Psoas muscle (tissue), 8 donors: ENCODE measurements around the gene GGT6. TPM values are rescaled to one million over a fixed set of nuclear protein-coding genes. Genes with fewer than 3 reads are reported as not detected.

ENCODE experiments used
- ATAC-seq, 4 donors: fragments of 200-7000 bp; cut with Tn5 transposase; one replicate each; pipeline ENCODE4 v1.9.1; 2020; ENCODE audit warnings: moderate library complexity in 3 of 4, mild to moderate bottlenecking in 2 of 4
- DNase-seq, 2 donors: peaks; one replicate each; pipeline ENCODE4 v3.0.0-alpha.2; 2020
- H3K27ac ChIP-seq: fragments of 200-600 bp; one replicate; pipeline ENCODE4 v1.8.0; 2022
- H3K27me3 ChIP-seq, 3 donors: fragments of 200-600 bp in 1 of 3; one replicate each; pipeline versions ENCODE4 v1.6.1 to v1.8.0; 2013 to 2022; ENCODE audit warnings: low read length in 2 of 3, mild to moderate bottlenecking in 2 of 3, moderate library complexity in 1 of 3; ENCODE audit not compliant: insufficient read depth in 3 of 3
- H3K36me3 ChIP-seq, 2 donors: fragments of 200-600 bp in 1 of 2; one replicate each; pipeline versions ENCODE4 v1.6.1 to v1.8.0; 2013 to 2022; ENCODE audit warnings: low read depth in 1 of 2, mild to moderate bottlenecking in 1 of 2, moderate library complexity in 1 of 2; ENCODE audit not compliant: insufficient read depth in 1 of 2
- H3K4me1 ChIP-seq: fragments of 200-600 bp; one replicate; pipeline ENCODE4 v1.8.0; 2022
- H3K4me3 ChIP-seq: fragments of 200-600 bp; one replicate; pipeline ENCODE4 v1.8.0; 2022; ENCODE audit warnings: mild to moderate bottlenecking
- H3K9me3 ChIP-seq: fragments of 200-600 bp; one replicate; pipeline ENCODE4 v1.8.0; 2022
- WGBS, 3 donors: extraction: QIAGEN DNeasy Blood & Tissue Kit; methylation state at CpG; one replicate each; pipeline versions ENCODE4 v1.1.6 to v1.1.7; 2013; 5-methylcytosine and 5-hydroxymethylcytosine counted together
- intact Hi-C, 2 donors: fragments of 100-400 bp; cut with DNase I; formaldehyde crosslinking; loops; one replicate each; pipeline versions ENCODE4 v1.11.0 to v1.14.2; 2022
- polyA plus RNA-seq, 3 donors: library from polyadenylated mRNA; stranded (reverse); fragments of 200-250 nt; gene quantifications; one replicate each; pipeline ENCODE4 v1.2.3, GENCODE V29; 2013
- total RNA-seq, 4 donors: library from RNA; stranded (reverse); fragmentation: NEBNext Ultra II Directional in 2 of 4; extraction: Animal tissue kit (Norgen Biotek cat#: 25700) in 2 of 4; gene quantifications; one replicate each; pipeline versions ENCODE4 v1.2.1 to v1.2.4, GENCODE V29; 2021 to 2023
- TF ChIP-seq, protein P1 (sequence below): fragments of 200-600 bp; IDR thresholded peaks from one replicate; pipeline ENCODE4 v1.8.0; 2022; ENCODE audit warnings: antibody characterized with exemption
- donor health status: healthy with polysubstance abuse.
- donor health status: DM: no; HTN: no; CAD: no; lungs with moderate emphysema.
- donor health status: Bipolar disorder and iron deficiency.
- donor health status: healthy.
- donor health status: DM: yes; HTN: yes; CAD: no.
- donor health status: DM: no; HTN: no; CAD: no.
- donor health status: DM: no; HTN: no; CAD: no.
- donor health status: DM: yes; HTN: yes; CAD: no.

Gene GGT6
- total and polyA plus RNA-seq, 7 donors = 0.03 TPM; not detected in 6

DNA sequence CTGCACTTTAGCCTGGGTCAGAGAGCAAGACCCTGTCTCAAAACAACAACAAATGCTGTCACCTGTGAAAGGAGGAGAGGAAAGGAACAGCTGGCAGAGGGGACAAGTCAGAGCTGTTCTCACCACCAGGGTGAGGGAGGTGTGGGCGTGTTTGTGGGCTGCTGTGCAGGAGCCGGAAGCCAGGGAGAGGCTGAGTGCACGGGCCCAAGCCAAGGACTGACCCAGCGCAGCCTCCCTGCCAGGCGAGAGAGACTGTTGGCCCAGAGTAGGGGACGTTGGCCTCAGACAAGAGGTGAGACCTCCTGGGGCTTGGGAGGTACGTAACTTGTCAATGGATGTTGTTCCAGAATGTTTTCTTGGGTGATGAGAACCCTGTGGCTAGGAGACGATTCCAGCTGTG is 51.0 kb downstream of the GGT6 start:
- H3K9me3 ChIP-seq = no peaks in the 10 kb centered on the region
- DNase-seq (no peak), ATAC-seq (peak in 1 of 4 donors; percentile 28)
- no peak overlapping the region for H3K27ac ChIP-seq
- TF ChIP-seq, protein P1, sequence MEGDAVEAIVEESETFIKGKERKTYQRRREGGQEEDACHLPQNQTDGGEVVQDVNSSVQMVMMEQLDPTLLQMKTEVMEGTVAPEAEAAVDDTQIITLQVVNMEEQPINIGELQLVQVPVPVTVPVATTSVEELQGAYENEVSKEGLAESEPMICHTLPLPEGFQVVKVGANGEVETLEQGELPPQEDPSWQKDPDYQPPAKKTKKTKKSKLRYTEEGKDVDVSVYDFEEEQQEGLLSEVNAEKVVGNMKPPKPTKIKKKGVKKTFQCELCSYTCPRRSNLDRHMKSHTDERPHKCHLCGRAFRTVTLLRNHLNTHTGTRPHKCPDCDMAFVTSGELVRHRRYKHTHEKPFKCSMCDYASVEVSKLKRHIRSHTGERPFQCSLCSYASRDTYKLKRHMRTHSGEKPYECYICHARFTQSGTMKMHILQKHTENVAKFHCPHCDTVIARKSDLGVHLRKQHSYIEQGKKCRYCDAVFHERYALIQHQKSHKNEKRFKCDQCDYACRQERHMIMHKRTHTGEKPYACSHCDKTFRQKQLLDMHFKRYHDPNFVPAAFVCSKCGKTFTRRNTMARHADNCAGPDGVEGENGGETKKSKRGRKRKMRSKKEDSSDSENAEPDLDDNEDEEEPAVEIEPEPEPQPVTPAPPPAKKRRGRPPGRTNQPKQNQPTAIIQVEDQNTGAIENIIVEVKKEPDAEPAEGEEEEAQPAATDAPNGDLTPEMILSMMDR = no peak
- H3K27me3 ChIP-seq = peaks cover 0 to 4% (median 0%) of the 10 kb centered on the region in 3 donors
- no peaks in the 10 kb centered on the region for H3K36me3 ChIP-seq
- intact Hi-C loops = no loop called here
- WGBS, 3 donors = 57 to 68% (median 63%) methylated on average over 8 of the region's 8 CpGs
- H3K4me1 ChIP-seq = peaks cover 7% of the 10 kb centered on the region
- H3K4me3 ChIP-seq = no peak overlapping the region

- Histone ChIP-seq H3K9me3 (no peaks in the 10 kb centered on the region), H3K36me3 (no peaks in the 10 kb centered on the region), H3K27me3 (peaks cover 0 to 6% (median 2%) of the 10 kb centered on the region in 3 donors), H3K4me3 (no peak overlapping the region), H3K27ac (no peak overlapping the region), H3K4me1 (peaks cover 7% of the 10 kb centered on the region)
- no peak for ATAC-seq
- intact Hi-C loops = no loop called here
- 88 to 94% (median 92%) methylated on average over 3 of the region's 3 CpGs for WGBS, 3 donors
- no peak for DNase-seq
- TF ChIP-seq, protein P1 = no peak
These were observed 52.2 kb downstream of the GGT6 start for GRCh38 chr17:4508207-4508606.

DNA sequence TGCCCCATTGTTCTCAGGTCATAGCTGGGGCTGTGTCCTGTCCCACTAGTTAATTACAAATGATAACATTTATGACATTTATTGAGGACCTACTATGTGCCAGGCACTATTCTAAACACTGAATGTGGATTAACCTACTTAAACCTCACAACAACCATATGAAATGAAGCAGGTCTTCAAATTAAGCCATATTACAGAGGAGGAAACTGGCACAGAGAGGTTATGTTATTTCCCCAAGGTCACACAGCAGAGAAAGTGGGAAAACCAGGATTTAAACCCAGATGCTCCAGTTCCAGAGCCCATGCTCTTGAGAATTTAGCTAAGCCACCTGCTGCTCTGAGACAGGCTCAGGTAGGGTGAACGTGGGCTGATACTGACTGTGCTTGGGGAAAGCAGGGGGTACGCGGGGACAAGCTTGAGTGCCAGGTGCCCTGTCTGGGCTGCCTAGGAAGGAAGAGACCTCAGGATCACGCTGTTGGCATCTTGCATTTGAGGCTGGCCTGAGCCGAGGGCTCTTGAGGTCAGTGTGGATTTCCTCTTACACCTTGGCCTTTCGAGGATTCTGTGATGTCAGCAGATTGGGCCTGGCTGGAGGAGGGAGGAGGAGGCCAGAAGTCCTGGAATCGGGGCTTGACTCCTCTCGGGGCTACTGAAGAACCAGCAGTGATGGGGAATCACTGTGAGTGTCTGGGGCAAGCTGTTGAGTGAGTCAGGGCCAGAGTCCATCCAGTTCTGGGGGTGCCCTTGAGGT is 52.8 kb downstream of the GGT6 start:
- no peak overlapping the region for H3K27ac ChIP-seq
- intact Hi-C loops = no loop called here

More for the DNA sequence above, 52.8 kb downstream of the GGT6 start:
- WGBS, 3 donors = 64 to 79% (median 72%) methylated on average over 8 of the region's 8 CpGs
- no peak for DNase-seq
- H3K4me3 ChIP-seq = no peak overlapping the region
- TF ChIP-seq, protein P1 = no peak
- ATAC-seq = no peak
- peaks cover 7% of the 10 kb centered on the region for H3K4me1 ChIP-seq
- H3K27me3 ChIP-seq = peaks cover 0 to 7% (median 7%) of the 10 kb centered on the region in 3 donors
- H3K36me3 ChIP-seq = no peaks in the 10 kb centered on the region
- H3K9me3 ChIP-seq = no peaks in the 10 kb centered on the region

Other genes with a start within 250 kb of the GGT6 start
- 100 to 1,000 TPM; 152 to 239 (median 175) TPM for gene UBE2G1, start 193.9 kb downstream of the GGT6 start, total RNA-seq
- gene UBE2G1, start 193.9 kb downstream of the GGT6 start, polyA plus RNA-seq = 100 to 1,000 TPM in 1 of 3 donors, 10 to 100 TPM in 2; 54.6 to 128 (median 73.0) TPM
- not detected for gene SPNS3, start 126.6 kb downstream of the GGT6 start, total RNA-seq
- under 1 TPM in 1 of 3 donors, not detected in 2; 0.09 TPM for gene SPNS3, start 126.6 kb downstream of the GGT6 start, polyA plus RNA-seq
- 1 to 10 TPM; 3.5 to 7.1 (median 6.3) TPM for gene SPNS2, start 61.7 kb downstream of the GGT6 start, total RNA-seq
- 10 to 100 TPM in 1 of 3 donors, 1 to 10 TPM in 2; 6.0 to 10.6 (median 7.4) TPM for gene SPNS2, start 61.7 kb downstream of the GGT6 start, polyA plus RNA-seq
- 10 to 100 TPM; 31.3 to 63.2 (median 46.3) TPM for gene MYBBP1A, start 5.2 kb downstream of the GGT6 start, total RNA-seq
- 10 to 100 TPM; 28.5 to 54.4 (median 35.5) TPM for gene MYBBP1A, start 5.2 kb downstream of the GGT6 start, polyA plus RNA-seq
- gene SMTNL2, start 24.0 kb upstream of the GGT6 start, total RNA-seq = 100 to 1,000 TPM; 248 to 524 (median 400) TPM
- 100 to 1,000 TPM in 2 of 3 donors, 10 to 100 TPM in 1; 20.7 to 318 (median 210) TPM for gene SMTNL2, start 24.0 kb upstream of the GGT6 start, polyA plus RNA-seq
- under 1 TPM in 2 of 4 donors, not detected in 2; 0.10 to 0.36 TPM for gene ALOX15, start 81.1 kb upstream of the GGT6 start, total RNA-seq
- gene ALOX15, start 81.1 kb upstream of the GGT6 start, polyA plus RNA-seq = not detected
- gene PELP1, start 143.6 kb upstream of the GGT6 start, total RNA-seq = 10 to 100 TPM; 51.7 to 57.2 (median 55.5) TPM
- gene PELP1, start 143.6 kb upstream of the GGT6 start, polyA plus RNA-seq = 10 to 100 TPM; 17.5 to 38.6 (median 20.4) TPM
- gene ARRB2, start 150.1 kb upstream of the GGT6 start, total RNA-seq = 10 to 100 TPM; 12.1 to 16.5 (median 14.7) TPM
- gene ARRB2, start 150.1 kb upstream of the GGT6 start, polyA plus RNA-seq = 10 to 100 TPM in 1 of 3 donors, 1 to 10 TPM in 2; 6.6 to 11.8 (median 8.0) TPM
- gene MED11, start 170.9 kb upstream of the GGT6 start, total RNA-seq = 10 to 100 TPM; 19.2 to 26.6 (median 23.7) TPM
- 10 to 100 TPM; 44.0 to 52.1 (median 46.3) TPM for gene MED11, start 170.9 kb upstream of the GGT6 start, polyA plus RNA-seq
- gene ZMYND15, start 179.3 kb upstream of the GGT6 start, total RNA-seq = under 1 TPM in 3 of 4 donors, not detected in 1; 0.08 to 0.30 (median 0.15) TPM
- gene ZMYND15, start 179.3 kb upstream of the GGT6 start, polyA plus RNA-seq = under 1 TPM in 2 of 3 donors, not detected in 1; 0.04 to 0.09 TPM
- gene CXCL16, start 179.4 kb upstream of the GGT6 start, total RNA-seq = 1 to 10 TPM; 1.7 to 5.4 (median 2.8) TPM
- under 1 TPM; 0.45 to 0.72 (median 0.48) TPM for gene CXCL16, start 179.4 kb upstream of the GGT6 start, polyA plus RNA-seq
- not detected for gene TM4SF5, start 211.3 kb upstream of the GGT6 start, total RNA-seq
- gene TM4SF5, start 211.3 kb upstream of the GGT6 start, polyA plus RNA-seq = under 1 TPM in 1 of 3 donors, not detected in 2; 0.34 TPM
- gene VMO1, start 225.8 kb upstream of the GGT6 start, total RNA-seq = under 1 TPM; 0.42 to 0.84 (median 0.64) TPM
- gene VMO1, start 225.8 kb upstream of the GGT6 start, polyA plus RNA-seq = 1 to 10 TPM in 2 of 3 donors, under 1 TPM in 1; 0.84 to 3.1 (median 1.8) TPM
- gene GLTPD2, start 228.4 kb upstream of the GGT6 start, total RNA-seq = not detected
- not detected for gene GLTPD2, start 228.4 kb upstream of the GGT6 start, polyA plus RNA-seq
- gene PSMB6, start 235.6 kb upstream of the GGT6 start, total RNA-seq = 100 to 1,000 TPM; 160 to 254 (median 234) TPM
- 100 to 1,000 TPM; 416 to 561 (median 427) TPM for gene PSMB6, start 235.6 kb upstream of the GGT6 start, polyA plus RNA-seq
- 1 to 10 TPM; 3.7 to 7.5 (median 4.3) TPM for gene PLD2, start 246.6 kb upstream of the GGT6 start, total RNA-seq
- 1 to 10 TPM; 2.4 to 4.2 (median 3.0) TPM for gene PLD2, start 246.6 kb upstream of the GGT6 start, polyA plus RNA-seq